ENCODE results near the gene FBLN2. TPM values are rescaled to one million over a fixed set of nuclear protein-coding genes. Genes with fewer than 3 reads are reported as not detected.
A peak's percentile ranks its signal among the peaks of the same experiment; 100 is the strongest.

The FBLN2 gene
- polyA plus RNA-seq, 4 donors: 0.45 to 30.8 (median 2.9) TPM

- H3K4me3 ChIP-seq (ENCODE audit: low read depth in 1 of 3, low read length in 3 of 3): no peak overlapping the region
- DNase-seq: no peak
- peak overlapping the region in 1 of 3 donors; percentile 66 for H3K27ac ChIP-seq (ENCODE audit: low read depth in 1 of 3, low read length in 2 of 3)
- FAIRE-seq: no peak
- H3K36me3 ChIP-seq (ENCODE audit: control insufficient read depth in 3 of 3, insufficient read depth in 2 of 3, low read depth in 1 of 3, low read length in 3 of 3): no peaks in the 10 kb centered on the region
- H3K27me3 ChIP-seq (ENCODE audit: control insufficient read depth in 3 of 3, insufficient read depth in 3 of 3, low read length in 3 of 3): peaks cover 0 to 2% (median 0%) of the 10 kb centered on the region in 3 donors
- no peaks in the 10 kb centered on the region for H3K4me1 ChIP-seq (ENCODE audit: control insufficient read depth in 3 of 3, insufficient read depth in 2 of 3, low read depth in 1 of 3, low read length in 2 of 3)
- no peaks in the 10 kb centered on the region for H3K9me3 ChIP-seq (ENCODE audit: control insufficient read depth in 2 of 2, insufficient read depth in 1 of 2, low read depth in 1 of 2, low read length in 1 of 2)
- WGBS, 3 donors: 42 to 76% (median 51%) methylated on average over 12 of the region's 12 CpGs
Observed at GRCh38 chr3:13637953-13638352, 89.0 kb downstream of the FBLN2 start.

GRCh38 chr3:13638927-13639326, 90.0 kb downstream of the FBLN2 start:
- DNase-seq (no peak), FAIRE-seq (no peak)
- Histone ChIP-seq H3K4me1 (ENCODE audit: control insufficient read depth in 3 of 3, insufficient read depth in 2 of 3, low read depth in 1 of 3, low read length in 2 of 3) (no peaks in the 10 kb centered on the region), H3K27me3 (ENCODE audit: control insufficient read depth in 3 of 3, insufficient read depth in 3 of 3, low read length in 3 of 3) (peaks cover 0 to 2% (median 0%) of the 10 kb centered on the region in 3 donors), H3K27ac (ENCODE audit: low read depth in 1 of 3, low read length in 2 of 3) (no peak overlapping the region), H3K4me3 (ENCODE audit: low read depth in 1 of 3, low read length in 3 of 3) (no peak overlapping the region), H3K36me3 (ENCODE audit: control insufficient read depth in 3 of 3, insufficient read depth in 2 of 3, low read depth in 1 of 3, low read length in 3 of 3) (no peaks in the 10 kb centered on the region), H3K9me3 (ENCODE audit: control insufficient read depth in 2 of 2, insufficient read depth in 1 of 2, low read depth in 1 of 2, low read length in 1 of 2) (no peaks in the 10 kb centered on the region)
- WGBS, 3 donors: 82 to 85% (median 82%) methylated on average over 17 of the region's 17 CpGs

- WGBS, 3 donors: 78 to 93% (median 88%) methylated on average over 6 of the region's 6 CpGs
- no peak overlapping the region for H3K27ac ChIP-seq (ENCODE audit: low read depth in 1 of 3, low read length in 2 of 3)
- H3K4me3 ChIP-seq (ENCODE audit: low read depth in 1 of 3, low read length in 3 of 3): no peak overlapping the region
- FAIRE-seq (no peak), DNase-seq (no peak)
- H3K9me3 ChIP-seq (ENCODE audit: control insufficient read depth in 2 of 2, insufficient read depth in 1 of 2, low read depth in 1 of 2, low read length in 1 of 2): no peaks in the 10 kb centered on the region
- H3K27me3 ChIP-seq (ENCODE audit: control insufficient read depth in 3 of 3, insufficient read depth in 3 of 3, low read length in 3 of 3): peaks cover 0 to 6% (median 5%) of the 10 kb centered on the region in 3 donors
- no peaks in the 10 kb centered on the region for H3K4me1 ChIP-seq (ENCODE audit: control insufficient read depth in 3 of 3, insufficient read depth in 2 of 3, low read depth in 1 of 3, low read length in 2 of 3)
- no peaks in the 10 kb centered on the region for H3K36me3 ChIP-seq (ENCODE audit: control insufficient read depth in 3 of 3, insufficient read depth in 2 of 3, low read depth in 1 of 3, low read length in 3 of 3)
Observed at GRCh38 chr3:13642597-13642996, 93.7 kb downstream of the FBLN2 start.

- H3K27ac ChIP-seq (ENCODE audit: low read depth in 1 of 3, low read length in 2 of 3): no peak overlapping the region
- no peaks in the 10 kb centered on the region for H3K36me3 ChIP-seq (ENCODE audit: control insufficient read depth in 3 of 3, insufficient read depth in 2 of 3, low read depth in 1 of 3, low read length in 3 of 3)
- peaks cover 0 to 10% (median 8%) of the 10 kb centered on the region in 3 donors for H3K27me3 ChIP-seq (ENCODE audit: control insufficient read depth in 3 of 3, insufficient read depth in 3 of 3, low read length in 3 of 3)
- no peaks in the 10 kb centered on the region for H3K9me3 ChIP-seq (ENCODE audit: control insufficient read depth in 2 of 2, insufficient read depth in 1 of 2, low read depth in 1 of 2, low read length in 1 of 2)
- 81 to 91% (median 85%) methylated on average over 4 of the region's 4 CpGs for WGBS, 3 donors
- no peaks in the 10 kb centered on the region for H3K4me1 ChIP-seq (ENCODE audit: control insufficient read depth in 3 of 3, insufficient read depth in 2 of 3, low read depth in 1 of 3, low read length in 2 of 3)
- H3K4me3 ChIP-seq (ENCODE audit: low read depth in 1 of 3, low read length in 3 of 3): no peak overlapping the region
- DNase-seq: no peak
- FAIRE-seq: no peak
Observed at GRCh38 chr3:13644341-13645117, 95.6 kb downstream of the FBLN2 start.

DNA sequence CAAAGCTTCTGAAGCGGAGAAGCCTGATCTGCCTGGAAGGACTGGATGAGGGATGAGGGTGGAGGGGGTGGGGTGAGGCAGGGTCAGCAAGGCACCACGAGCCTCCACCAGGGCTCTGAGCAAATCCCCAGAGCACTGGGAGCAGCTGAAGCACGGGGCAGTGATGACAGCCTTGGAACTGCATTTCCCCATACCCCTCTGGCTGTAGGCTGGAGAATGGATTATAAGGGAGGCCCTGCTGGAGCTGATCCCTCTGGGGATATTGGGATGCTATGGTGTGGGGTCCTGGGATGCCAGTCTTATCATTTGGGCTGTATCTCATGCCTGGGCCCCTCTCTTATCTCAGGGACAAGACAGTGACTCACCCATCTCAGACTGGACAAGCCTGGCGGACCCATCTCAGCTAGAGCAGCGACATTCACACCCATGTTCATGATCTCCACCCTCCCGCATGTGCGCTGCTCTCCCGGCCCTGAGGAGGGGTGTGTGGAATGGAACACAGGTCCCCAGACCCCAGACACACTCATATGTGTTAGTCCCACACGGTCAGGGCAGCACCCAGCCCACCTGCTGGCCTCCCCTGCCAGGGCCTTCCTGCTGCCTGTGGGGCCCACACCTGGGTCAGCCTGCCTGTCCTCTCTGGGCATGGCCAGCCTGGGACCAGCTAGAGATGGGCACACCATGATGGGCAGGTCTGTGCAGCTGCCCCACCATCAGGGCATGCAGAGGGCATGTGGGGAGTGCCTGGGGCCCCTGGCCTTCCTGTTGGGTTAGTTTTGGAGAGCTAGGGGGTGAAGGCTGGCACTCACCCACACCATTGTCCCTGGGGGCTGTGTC, 97.1 kb downstream of the FBLN2 start:
- 75 to 78% (median 76%) methylated on average over 9 of the region's 9 CpGs for WGBS, 3 donors

GRCh38 chr3:13647298-13648059, 98.6 kb downstream of the FBLN2 start:
- Histone ChIP-seq H3K36me3 (ENCODE audit: control insufficient read depth in 3 of 3, insufficient read depth in 2 of 3, low read depth in 1 of 3, low read length in 3 of 3) (no peaks in the 10 kb centered on the region), H3K27me3 (ENCODE audit: control insufficient read depth in 3 of 3, insufficient read depth in 3 of 3, low read length in 3 of 3) (peaks cover 0 to 11% (median 8%) of the 10 kb centered on the region in 3 donors), H3K4me1 (ENCODE audit: control insufficient read depth in 3 of 3, insufficient read depth in 2 of 3, low read depth in 1 of 3, low read length in 2 of 3) (no peaks in the 10 kb centered on the region), H3K4me3 (ENCODE audit: low read depth in 1 of 3, low read length in 3 of 3) (no peak overlapping the region), H3K27ac (ENCODE audit: low read depth in 1 of 3, low read length in 2 of 3) (no peak overlapping the region), H3K9me3 (ENCODE audit: control insufficient read depth in 2 of 2, insufficient read depth in 1 of 2, low read depth in 1 of 2, low read length in 1 of 2) (no peaks in the 10 kb centered on the region)
- WGBS, 3 donors: 25 to 46% (median 28%) methylated on average over 19 of the region's 19 CpGs
- DNase-seq: no peak
- no peak for FAIRE-seq

More for the DNA sequence above, 97.1 kb downstream of the FBLN2 start:
- no peak overlapping the region for H3K27ac ChIP-seq (ENCODE audit: low read depth in 1 of 3, low read length in 2 of 3)
- H3K4me3 ChIP-seq (ENCODE audit: low read depth in 1 of 3, low read length in 3 of 3): no peak overlapping the region
- no peaks in the 10 kb centered on the region for H3K36me3 ChIP-seq (ENCODE audit: control insufficient read depth in 3 of 3, insufficient read depth in 2 of 3, low read depth in 1 of 3, low read length in 3 of 3)
- H3K4me1 ChIP-seq (ENCODE audit: control insufficient read depth in 3 of 3, insufficient read depth in 2 of 3, low read depth in 1 of 3, low read length in 2 of 3): no peaks in the 10 kb centered on the region
- DNase-seq (no peak), FAIRE-seq (no peak)
- H3K27me3 ChIP-seq (ENCODE audit: control insufficient read depth in 3 of 3, insufficient read depth in 3 of 3, low read length in 3 of 3): peaks cover 0 to 13% (median 8%) of the 10 kb centered on the region in 3 donors
- no peaks in the 10 kb centered on the region for H3K9me3 ChIP-seq (ENCODE audit: control insufficient read depth in 2 of 2, insufficient read depth in 1 of 2, low read depth in 1 of 2, low read length in 1 of 2)

GRCh38 chr3:13648060-13649001, 99.4 kb downstream of the FBLN2 start:
- FAIRE-seq: no peak

More at GRCh38 chr3:13648060-13649001, 99.4 kb downstream of the FBLN2 start:
- H3K9me3 ChIP-seq (ENCODE audit: control insufficient read depth in 2 of 2, insufficient read depth in 1 of 2, low read depth in 1 of 2, low read length in 1 of 2): no peaks in the 10 kb centered on the region
- WGBS, 3 donors: 12 to 16% (median 13%) methylated on average over 20 of the region's 20 CpGs
- H3K4me3 ChIP-seq (ENCODE audit: low read depth in 1 of 3, low read length in 3 of 3): no peak overlapping the region
- H3K36me3 ChIP-seq (ENCODE audit: control insufficient read depth in 3 of 3, insufficient read depth in 2 of 3, low read depth in 1 of 3, low read length in 3 of 3): no peaks in the 10 kb centered on the region
- peak; percentile 67 to 85 for DNase-seq
- H3K4me1 ChIP-seq (ENCODE audit: control insufficient read depth in 3 of 3, insufficient read depth in 2 of 3, low read depth in 1 of 3, low read length in 2 of 3): no peaks in the 10 kb centered on the region
- H3K27ac ChIP-seq (ENCODE audit: low read depth in 1 of 3, low read length in 2 of 3): no peak overlapping the region
- peaks cover 0 to 11% (median 8%) of the 10 kb centered on the region in 3 donors for H3K27me3 ChIP-seq (ENCODE audit: control insufficient read depth in 3 of 3, insufficient read depth in 3 of 3, low read length in 3 of 3)

All from small intestine (tissue), 7 donors.